Cortex of kidney (tissue), 1 donor: ENCODE data around the gene WSB1.
"Not testable (repeated sequence)": the region's sequence is repeated elsewhere in the genome, so short reads cannot be mapped to it uniquely, and the experiment has no call there.

ENCODE experiments used
- DNase-seq: peaks from one replicate; lab custom pipeline; 2025; lab: John Stamatoyannopoulos, UW

The WSB1 gene, protein sequence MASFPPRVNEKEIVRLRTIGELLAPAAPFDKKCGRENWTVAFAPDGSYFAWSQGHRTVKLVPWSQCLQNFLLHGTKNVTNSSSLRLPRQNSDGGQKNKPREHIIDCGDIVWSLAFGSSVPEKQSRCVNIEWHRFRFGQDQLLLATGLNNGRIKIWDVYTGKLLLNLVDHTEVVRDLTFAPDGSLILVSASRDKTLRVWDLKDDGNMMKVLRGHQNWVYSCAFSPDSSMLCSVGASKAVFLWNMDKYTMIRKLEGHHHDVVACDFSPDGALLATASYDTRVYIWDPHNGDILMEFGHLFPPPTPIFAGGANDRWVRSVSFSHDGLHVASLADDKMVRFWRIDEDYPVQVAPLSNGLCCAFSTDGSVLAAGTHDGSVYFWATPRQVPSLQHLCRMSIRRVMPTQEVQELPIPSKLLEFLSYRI

DNA sequence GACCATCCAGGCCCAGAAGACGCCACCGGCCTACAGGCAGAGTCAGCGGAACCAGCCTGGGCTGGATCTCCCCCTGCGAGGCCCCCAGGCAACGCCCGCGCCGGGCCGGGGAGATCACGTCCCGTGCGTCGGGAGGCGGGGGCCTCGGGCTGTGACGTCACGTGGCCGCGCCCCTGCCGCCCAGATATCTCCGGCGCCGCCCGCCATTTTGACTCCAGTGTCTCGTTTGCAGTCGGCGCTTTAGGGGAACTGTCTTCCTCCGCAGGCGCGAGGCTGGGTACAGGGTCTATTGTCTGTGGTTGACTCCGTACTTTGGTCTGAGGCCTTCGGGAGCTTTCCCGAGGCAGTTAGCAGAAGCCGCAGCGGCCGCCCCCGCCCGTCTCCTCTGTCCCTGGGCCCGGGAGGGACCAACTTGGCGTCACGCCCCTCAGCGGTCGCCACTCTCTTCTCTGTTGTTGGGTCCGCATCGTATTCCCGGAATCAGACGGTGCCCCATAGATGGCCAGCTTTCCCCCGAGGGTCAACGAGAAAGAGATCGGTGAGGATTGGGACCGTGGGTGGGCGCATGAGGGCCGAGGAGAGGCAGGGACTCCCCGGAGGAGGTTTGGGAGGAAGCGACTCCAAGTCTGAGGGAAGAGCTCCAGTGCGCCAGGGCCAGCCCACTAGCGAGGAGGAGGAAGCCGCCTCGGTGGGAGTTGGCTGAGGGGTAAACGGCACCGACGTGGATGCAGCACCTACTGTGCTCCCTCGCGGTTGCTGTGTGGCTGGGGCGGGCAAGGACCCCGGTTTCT lies at the start of gene WSB1:
Gene WSB1 (plus strand): TSS at position 217 of the 791 bp plus-strand sequence. CDS start 282 bp downstream, at position 499.
- DNase-seq = peak; percentile 49

DNA sequence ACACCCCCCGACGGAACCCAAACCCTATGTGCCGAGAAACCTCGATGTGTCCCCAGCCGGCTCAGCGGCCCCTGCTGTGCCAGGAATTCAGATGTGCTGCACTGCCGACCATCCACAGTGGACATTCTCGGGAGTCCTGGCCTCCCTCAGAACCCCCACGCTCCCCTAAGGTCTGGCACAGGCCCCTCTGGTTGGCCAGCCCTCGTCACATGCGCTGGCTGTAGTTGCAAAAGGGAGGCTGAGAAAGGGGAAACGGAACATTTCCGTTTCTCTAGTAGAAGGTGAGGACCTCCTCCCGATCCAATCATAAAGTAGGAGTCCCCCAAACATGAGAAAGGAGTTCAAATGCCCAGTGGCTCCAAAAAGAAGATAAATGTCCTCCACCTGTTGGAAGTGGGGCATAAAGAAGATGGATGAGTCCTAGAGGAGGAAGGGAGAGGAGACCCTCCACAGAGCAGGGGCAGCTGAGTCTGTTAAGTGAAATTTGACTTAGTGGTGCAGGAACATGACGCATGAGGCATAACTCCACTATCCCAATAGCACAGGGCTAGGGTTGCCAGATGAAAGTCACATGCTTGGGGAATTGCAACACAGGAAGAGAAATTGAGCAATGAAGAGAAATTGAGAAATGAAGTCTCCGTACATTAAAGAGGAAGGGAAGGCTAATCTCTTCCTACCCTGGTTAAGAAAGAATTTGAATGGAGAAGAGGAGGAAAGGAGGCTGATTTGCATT lies 49.3 kb upstream of the WSB1 start:
- DNase-seq = no peak

DNA sequence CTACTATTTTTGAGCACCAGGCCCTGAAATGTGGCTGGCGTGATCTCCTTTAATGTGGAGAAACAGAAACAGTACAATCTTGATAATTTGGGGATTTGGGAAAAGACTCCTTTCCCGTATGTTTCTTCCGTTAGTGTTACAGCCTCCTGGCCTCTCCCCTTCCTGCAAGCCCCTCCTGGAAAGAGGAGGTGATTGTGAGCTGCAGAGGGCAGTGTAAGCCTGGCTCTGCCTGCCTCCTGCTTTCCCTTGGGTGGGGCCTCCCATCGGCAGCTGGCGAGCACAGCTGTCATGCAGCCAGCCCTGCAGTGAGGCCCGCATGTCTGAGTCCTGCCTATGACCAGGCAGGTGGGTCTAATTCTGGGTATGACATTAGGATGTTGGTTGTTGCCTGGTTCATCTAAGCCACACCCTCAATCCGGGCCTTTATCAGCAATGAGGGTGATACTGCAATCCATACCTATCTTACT lies 48.7 kb upstream of the WSB1 start:
- no peak for DNase-seq

DNA sequence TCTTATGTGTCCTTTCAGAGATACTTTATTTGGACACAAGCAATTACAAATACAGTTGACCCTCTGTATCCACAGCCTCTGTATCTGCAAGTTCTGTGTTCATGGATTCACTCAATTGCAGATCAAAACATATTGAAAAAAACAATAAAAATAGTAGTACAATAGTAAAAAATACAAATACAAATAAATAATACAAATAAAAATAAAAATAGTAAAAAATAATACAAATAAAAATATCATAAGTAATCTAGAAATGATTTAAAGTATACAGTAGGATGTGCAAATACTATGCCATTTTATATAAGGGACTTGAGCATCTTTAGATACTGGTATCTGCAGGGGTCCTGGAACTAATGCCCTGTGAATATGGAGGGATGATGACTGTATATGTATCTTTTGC lies 47.4 kb upstream of the WSB1 start:
- DNase-seq = no peak

DNA sequence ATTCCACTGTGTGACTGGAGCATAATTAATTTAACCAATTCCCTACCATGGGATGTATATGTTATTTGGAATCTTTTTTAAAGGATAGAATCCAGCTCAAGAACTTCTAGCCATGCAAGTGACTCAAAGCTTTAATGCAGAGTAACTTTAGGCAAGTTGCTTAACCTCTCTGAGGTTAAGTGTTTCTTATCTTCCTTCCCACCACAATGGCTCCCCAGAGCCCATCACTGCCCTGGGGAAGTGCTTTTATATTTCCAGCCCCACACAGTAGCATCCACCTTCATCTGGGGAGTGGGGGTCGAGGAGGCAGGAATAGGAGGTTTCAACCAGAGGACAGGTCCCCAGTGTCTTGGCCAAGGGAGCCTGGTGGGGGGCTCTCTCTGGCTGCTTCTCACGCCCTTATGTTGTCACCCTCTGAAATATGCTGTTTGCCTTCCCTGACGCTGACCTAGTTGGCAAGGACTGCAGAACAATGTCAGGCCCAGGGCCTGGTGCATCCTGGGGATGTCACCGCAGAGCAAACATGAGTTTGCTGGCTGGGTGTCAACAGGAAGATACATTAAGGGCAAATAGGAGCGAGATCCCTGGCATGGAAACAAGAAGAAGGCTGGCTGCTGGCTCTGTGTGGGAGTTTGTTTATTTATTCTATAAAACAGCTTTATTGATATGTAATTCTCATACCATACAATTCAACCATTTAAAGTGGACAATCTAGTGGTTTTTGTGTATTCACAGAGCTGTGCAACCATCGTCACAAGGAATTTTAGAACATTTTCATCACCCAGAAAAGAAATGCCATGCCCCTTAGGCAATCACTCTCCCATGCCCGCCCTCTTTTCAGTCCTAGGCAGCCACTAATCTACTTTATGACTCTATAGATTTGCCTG lies 46.6 kb upstream of the WSB1 start:
- no peak for DNase-seq

DNA sequence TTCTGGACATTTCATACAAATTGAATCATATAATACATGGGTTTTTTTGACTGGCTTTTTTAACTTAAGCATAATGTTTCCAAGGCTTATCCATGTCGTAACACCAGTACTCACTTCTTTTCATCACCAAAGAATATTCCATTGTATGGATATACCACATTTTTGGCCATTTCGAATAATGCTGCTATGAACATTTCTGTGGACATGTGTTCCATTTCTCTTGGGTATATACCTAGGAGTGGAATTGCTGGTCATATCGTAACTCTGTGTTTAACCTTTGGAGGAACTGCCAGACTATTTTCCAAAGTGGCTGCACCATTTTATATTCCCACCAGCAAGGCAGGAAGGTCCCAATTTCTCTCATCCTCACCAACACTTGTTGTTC lies 46.0 kb upstream of the WSB1 start:
- DNase-seq = no peak

DNA sequence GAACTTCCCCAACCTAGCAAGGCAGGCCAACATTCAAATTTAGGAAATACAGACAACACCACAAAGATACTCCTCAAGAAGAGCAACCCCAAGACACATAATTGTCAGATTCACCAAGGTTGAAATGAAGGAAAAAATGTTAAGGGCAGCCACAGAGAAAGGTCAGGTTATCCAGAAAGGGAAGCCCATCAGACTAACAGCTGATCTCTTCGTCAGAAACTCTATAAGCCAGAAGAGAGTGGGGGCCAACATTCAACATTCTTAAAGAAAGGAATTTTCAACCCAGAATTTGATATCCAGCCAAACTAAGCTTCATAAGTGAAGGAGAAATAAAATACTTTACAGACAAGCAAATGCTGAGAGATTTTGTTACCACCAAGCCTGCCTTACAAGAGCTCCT lies 43.1 kb upstream of the WSB1 start:
- DNase-seq = not testable (repeated sequence)

DNA sequence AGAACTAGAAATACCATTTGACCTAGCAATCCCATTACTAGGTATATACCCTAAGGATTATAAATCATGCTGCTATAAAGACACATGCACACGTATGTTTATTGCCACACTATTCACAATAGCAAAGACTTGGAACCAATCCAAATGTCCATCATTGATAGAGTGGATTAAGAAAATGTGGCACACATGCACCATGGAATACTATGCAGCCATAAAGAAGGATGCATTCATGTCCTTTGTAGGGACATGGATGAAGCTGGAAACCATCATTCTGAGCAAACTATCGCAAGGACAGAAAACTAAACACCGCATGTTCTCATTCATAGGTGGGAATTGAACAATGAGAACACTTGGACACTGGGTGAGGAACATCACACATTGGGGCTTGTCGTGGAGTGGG lies 39.1 kb upstream of the WSB1 start:
- not testable (repeated sequence) for DNase-seq

DNA sequence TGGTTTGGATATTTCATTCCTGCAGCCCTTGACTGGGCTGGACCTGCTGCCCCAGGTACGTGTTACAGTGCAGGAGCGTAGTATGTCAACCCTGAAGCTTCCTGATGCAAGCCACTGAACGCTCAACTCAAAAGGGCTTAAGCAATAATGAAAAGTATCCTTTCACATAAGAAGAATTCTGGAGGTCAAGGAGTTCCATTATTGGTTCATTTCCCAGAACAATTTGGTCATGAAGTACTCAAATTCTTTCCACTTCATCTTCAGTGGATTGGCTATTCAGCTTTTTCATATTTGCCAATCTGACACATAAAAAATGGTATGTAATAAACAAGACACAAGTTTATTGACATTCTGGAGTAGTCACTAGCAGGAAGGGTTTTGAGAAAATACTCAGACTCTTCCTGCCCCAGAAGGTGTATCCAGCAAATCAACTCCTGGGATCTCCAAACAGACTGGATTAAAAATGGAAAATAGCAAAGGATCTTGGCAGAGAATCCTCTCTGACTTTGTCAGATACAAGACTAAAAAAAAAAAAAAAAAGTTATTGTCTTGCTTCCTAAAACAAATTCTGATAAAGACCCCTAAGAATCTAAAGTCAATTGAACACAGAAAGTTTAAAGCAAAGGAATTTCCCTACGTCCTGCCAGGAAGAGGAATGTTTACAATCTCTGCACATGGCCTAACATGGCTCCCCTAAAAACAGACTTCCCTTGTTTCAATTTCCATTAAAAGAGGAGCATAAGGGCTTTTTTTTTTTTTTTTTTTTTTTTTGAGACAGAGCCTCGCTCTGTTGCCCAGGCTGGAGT lies 37.5 kb upstream of the WSB1 start:
- no peak for DNase-seq

DNA sequence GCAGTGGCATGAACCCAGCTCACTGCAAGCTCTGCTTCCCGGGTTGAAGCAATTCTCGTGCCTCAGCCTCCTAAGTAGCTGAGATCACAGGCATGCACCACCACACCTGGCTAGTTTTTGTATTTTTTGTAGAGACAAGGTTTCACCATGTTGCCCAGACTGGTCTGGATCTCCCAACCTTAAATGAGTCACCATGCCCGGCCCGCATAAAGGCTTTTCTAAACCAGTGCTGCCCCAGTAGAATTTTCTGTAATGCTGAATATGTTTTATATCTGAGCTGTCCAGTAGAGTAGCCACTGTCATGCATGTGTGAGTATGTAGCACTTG lies 36.9 kb upstream of the WSB1 start:
- no peak for DNase-seq

DNA sequence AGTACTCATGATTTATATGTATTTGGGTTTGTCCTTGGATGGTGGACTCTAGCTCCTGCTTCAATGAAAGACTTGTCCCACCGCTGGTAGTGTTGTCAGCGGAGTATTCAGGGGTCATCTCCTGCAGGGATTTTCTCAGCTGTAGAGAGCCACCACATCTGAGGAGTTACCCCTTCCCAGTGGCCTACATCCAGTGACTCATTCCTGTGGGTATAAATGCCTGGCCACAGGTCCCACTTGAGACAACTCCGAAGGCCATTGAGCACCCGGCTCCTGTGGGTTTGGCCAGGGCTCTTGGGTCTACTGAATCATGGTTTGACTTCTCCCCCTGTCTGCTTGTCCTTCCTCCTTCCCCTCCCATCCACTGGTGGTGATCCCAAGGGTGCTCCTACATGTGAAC lies 34.6 kb upstream of the WSB1 start:
- no peak for DNase-seq

DNA sequence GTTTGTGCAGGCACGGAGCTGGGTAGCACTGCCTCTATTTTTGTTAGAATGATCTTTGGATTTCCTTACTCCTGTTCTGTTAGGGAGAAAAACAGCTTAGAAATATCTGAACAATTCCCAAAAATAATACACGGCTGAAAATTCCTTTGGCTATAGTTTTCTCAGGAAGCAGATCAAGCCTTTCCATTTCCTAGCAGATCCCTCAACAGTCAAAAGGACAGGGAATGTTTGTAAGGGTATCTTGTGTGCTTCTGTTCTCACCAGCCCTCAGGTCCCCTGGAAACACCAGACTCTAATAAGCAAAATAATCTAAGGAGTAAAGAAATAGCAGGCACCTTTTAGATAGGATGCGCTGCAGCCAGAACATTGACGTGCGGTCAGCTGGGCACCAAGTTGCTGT lies 30.5 kb upstream of the WSB1 start:
- DNase-seq = no peak

DNA sequence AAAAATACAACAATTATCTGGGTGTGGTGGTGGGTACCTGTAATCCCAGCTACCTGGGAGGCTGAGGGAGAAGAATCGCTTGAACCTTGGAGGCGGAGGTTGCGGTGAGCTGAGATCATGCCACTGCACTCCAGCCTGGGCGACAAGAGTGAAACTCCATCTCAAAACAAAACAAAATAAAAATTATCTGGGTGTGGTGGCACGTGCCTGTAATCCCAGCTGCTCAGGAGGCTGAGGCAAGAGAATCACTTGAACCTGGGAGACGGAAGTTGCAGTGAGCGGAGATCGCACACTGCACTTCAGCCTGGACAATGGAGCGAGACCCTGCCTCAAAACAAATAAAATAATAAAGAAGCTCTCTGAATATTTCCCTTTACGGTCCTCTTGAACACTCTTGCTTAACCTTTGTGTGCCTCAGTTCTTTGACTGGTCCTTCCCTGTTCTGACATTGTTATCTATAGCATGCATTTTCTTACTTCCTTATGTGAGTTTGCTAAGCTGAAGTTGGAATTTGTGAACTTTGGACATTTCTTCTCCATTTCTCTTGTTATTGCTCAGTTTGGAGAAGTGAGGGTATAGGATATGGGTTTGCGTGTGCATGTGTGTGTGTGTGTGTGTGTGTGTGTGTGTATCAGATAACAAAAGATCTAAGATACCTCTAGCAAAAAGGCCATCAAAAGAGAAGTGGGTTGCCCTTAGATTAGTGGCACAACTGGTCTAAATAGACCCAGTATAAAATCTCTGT lies 29.7 kb upstream of the WSB1 start:
- no peak for DNase-seq

DNA sequence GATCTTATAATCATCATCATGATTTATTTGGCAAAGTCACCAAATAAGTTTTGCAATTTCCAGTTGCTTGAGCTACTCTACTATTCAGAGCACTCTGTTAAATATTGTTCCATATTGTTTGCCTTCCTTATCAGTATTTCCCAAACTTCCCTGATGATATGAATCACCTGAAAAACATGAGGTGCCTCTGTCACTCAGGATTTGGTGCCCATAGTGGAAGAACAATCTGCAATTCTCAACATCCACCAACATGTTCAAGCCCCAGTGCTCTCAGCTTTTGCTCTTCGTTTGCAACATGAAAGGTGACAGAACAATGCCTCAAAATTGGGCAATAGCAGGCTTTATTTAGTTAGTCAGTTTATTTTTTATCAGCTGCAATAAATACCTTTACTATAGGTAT lies 28.6 kb upstream of the WSB1 start:
- no peak for DNase-seq

DNA sequence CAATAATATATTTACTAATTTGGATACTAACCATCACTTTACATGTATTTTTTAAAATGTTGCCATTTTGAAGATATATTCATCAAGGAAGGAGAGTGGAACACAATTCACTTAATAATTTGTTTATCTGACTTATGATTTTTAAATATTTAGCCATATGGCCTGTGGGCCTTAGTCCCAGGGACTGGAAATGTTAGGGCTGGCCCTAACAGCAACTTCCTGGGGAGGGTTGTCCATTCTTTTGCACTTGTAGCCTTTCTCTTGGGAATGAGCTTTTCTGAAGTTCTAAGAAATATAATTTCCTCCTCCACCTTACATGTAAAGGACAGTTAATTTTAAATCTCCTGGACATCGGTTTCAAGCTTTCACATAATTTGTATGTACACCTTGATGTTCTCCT lies 27.7 kb upstream of the WSB1 start:
- no peak for DNase-seq

DNA sequence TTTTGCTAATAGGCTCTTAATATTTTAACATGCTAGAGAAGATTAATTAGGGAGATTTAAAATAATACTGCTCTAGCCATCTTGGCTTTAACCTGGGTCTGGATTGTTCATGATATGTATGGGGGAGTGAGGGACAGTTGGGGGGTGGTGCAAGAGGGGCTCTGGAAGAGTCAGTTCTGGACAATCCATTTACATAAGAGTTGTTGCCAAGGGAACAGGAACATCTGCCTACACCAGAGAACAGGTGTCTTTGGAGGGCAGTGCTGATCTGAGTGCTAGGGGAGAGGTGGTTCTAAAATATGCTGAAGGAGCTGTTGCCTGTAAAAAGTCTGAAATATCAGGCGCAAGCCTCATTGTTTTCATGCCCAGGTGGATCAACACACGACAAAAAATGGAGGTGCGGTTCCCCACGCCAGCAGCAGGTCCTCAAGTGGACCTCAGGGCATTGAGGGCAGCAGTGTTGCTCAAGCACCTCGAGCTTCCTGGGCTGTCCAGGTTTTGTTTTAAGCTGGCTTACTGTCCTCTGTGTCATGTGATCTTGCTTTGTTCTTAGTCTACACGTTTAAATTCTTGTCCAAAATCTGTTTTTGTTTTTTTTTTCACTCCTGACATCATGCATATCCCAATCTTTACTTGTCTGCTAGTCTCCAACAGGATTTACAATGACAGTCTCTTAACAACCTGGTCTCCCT lies 25.4 kb upstream of the WSB1 start:
- no peak for DNase-seq

DNA sequence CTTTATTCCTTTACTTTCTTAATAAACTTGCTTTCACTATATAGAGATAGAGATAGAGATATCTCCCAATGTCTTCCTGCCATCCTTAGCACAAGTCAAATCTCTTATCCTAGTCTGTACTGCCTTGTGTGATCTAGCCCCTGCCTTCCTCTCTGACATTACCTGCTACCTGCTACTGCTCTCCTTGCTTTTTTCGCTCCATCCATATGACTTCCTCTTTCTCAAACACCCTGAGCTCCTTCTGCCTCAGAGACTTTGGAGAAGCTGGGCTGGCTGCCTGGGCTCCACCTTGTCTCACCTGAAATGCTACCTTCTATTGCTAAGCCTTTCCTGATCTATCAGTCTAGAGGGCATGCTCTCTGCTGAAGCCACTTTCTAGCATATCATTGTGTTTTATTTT lies 24.7 kb upstream of the WSB1 start:
- DNase-seq = no peak

DNA sequence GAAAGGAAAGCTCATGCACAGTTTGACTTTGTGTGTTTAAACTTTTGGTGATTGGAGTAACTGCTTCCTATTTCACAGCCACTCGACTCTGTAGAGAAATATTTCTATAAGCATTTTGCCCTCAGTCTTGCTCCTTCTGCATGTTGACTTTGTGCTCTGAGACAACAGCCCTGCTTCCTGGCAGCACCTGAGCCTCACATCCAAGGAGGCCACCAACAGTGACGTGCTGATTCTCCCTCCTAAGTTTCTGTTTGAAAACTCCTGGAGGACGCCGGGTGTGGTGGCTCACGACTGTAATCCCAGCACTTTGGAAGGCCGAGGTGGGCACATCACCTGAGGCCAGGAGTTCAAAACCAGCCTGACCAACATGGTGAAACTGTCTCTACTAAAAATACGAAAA lies 23.9 kb upstream of the WSB1 start:
- DNase-seq = no peak

DNA sequence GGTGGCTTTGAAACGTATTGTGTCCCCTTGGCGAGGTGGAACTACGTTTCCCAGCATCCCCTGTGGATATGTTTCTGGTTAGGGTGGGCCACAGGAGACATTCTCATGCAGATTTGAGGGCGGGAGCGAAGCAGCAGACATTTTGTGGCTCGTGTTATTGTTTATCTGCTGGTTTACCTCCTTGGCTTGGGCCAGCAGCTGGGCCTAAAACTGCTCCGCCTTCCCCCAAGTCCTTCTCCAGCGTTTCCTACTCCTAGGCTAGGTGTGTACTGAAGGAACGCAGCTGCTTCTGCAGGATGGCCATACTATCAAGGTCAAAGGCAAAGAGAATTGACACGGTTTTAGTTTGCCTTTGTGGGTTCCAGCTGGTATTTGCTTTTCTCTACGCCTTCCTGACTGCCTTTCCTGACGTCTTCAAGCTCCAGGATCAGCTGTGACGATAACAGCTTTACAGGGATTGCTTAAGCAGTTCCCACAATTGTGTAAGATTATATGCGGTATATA lies 17.2 kb upstream of the WSB1 start:
- no peak for DNase-seq
